Transverse colon (tissue), 4 donors: Measurements from ENCODE around the gene IPPK. TPM values are rescaled to one million over a fixed set of nuclear protein-coding genes. Genes with fewer than 3 reads are reported as not detected.

Experiments
- DNase-seq: peaks from one replicate; pipeline ENCODE4 v3.0.0-alpha.2; 2019
- H3K27ac ChIP-seq, 4 donors: fragments of 200-600 bp; sonication (generic); 2 replicates each; pipeline ENCODE4 v1.5.1; 2016 to 2018; ENCODE audit warnings: inconsistent platforms in 4 of 4
- H3K27me3 ChIP-seq: fragments of 200-600 bp; sonication (generic); 2 replicates; pipeline ENCODE4 v1.5.1; 2017; ENCODE audit warnings: inconsistent platforms
- H3K36me3 ChIP-seq, 4 donors: fragments of 200-600 bp; sonication (generic); 2 replicates each; pipeline ENCODE4 v1.5.1; 2017 to 2019; ENCODE audit warnings: inconsistent platforms in 4 of 4
- H3K4me1 ChIP-seq, 4 donors: fragments of 200-600 bp; sonication (generic); 2 replicates each; pipeline ENCODE4 v1.5.1; 2017 to 2020; ENCODE audit warnings: inconsistent platforms in 4 of 4
- H3K4me3 ChIP-seq, 4 donors: fragments of 200-600 bp; sonication (generic); 1 replicate in 1 of 4; 2 replicates in 3 of 4; pipeline versions ENCODE4 v1.5.1 to v1.6.1; 2017 to 2019; ENCODE audit warnings: inconsistent platforms in 4 of 4
- H3K9me3 ChIP-seq, 2 donors: fragments of 200-600 bp; sonication (generic); 2 replicates each; pipeline ENCODE4 v1.5.1; 2017 to 2019; ENCODE audit warnings: inconsistent platforms in 2 of 2
- CTCF ChIP-seq, 5 experiments: fragments of 200-600 bp in 3 of 5; fragments of 450-650 bp in 2 of 5; sonication (generic) in 3 of 5; IDR thresholded peaks; 1 replicate in 2 of 5; 2 replicates in 3 of 5; pipeline ENCODE4 v1.5.1; 2016 to 2017; ENCODE audit warnings: antibody characterized with exemption in 5 of 5, inconsistent platforms in 3 of 5, mild to moderate bottlenecking in 2 of 5, moderate library complexity in 1 of 5
- EP300 ChIP-seq: sonication (generic); formaldehyde crosslinking; IDR thresholded peaks from one replicate; pipeline ENCODE4 v1.6.1; 2017; ENCODE audit warnings: antibody characterized with exemption, low read depth
- POLR2A ChIP-seq: fragments of 450-650 bp; IDR thresholded peaks from one replicate; pipeline ENCODE4 v1.6.1; 2016; ENCODE audit warnings: antibody characterized with exemption, mild to moderate bottlenecking, moderate library complexity
- POLR2AphosphoS5 ChIP-seq, 3 donors: sonication (generic); formaldehyde crosslinking; IDR thresholded peaks; one replicate each; pipeline ENCODE4 v1.6.1; 2016; ENCODE audit warnings: antibody characterized with exemption in 3 of 3
- WGBS, 2 donors: methylation state at CpG; one replicate each; pipeline ENCODE4 v1.1.5; 2018; ENCODE audit warnings: low coverage in 1 of 2; 5-methylcytosine and 5-hydroxymethylcytosine counted together
- in situ Hi-C, 4 donors: fragments of 200-750 bp; cut with MboI; loops; one replicate each; pipeline versions ENCODE4 v1.15.0 to v1.15.1; 2017; ENCODE audit warnings: low sequenced_read_pairs in 3 of 4, low pct_ligation_motif_present in 1 of 4, low pct_unique_long_range_greater_than_20kb in 1 of 4
- intact Hi-C: fragments of 100-400 bp; cut with DNase I; formaldehyde crosslinking; loops from one replicate; pipeline ENCODE4 v1.15.1; 2023; ENCODE audit warnings: low total_unique reads
- total RNA-seq, 4 donors: library from RNA; depleted of rRNA; stranded (reverse); fragments of >200 nt; gene quantifications; one replicate each; pipeline ENCODE4 v1.1.0, GENCODE V29; 2016

IPPK gene
- total RNA-seq, 4 donors from 2014 or later = 6.2 to 12.2 (median 10.1) TPM

- 92 to 100% methylated on average over 1 to 5 of the region's 6 CpGs for WGBS, 2 donors
- intact Hi-C loops = no loop called here
- DNase-seq = no peak
- Histone ChIP-seq H3K36me3 (peaks cover 0 to 44% (median 17%) of the 10 kb centered on the region in 4 donors), H3K27me3 (no peaks in the 10 kb centered on the region), H3K27ac (no peak overlapping the region), H3K4me3 (no peak overlapping the region), H3K9me3 (no peaks in the 10 kb centered on the region), H3K4me1 (peaks cover 0 to 8% (median 2%) of the 10 kb centered on the region in 4 donors)
- in situ Hi-C loops = loop anchor here in 3 of 4 donors (25.0 kb wide), 2 partner anchors 336 to 511 kb away; no protein-coding TSS in a partner anchor
- TF ChIP-seq EP300 (no peak), CTCF (IDR thresholded peaks at IDR 0.05) (no peak), POLR2A (no peak), POLR2AphosphoS5 (IDR thresholded peaks at IDR 0.05) (no peak)
Observed at GRCh38 chr9:92648474-92648971, 21.4 kb downstream of the IPPK start.

- DNase-seq = no peak
- H3K27ac ChIP-seq = no peak overlapping the region
- 93% methylated on average over 11 of the region's 11 CpGs for WGBS, 2 donors
- peaks cover 0 to 47% (median 17%) of the 10 kb centered on the region in 4 donors for H3K36me3 ChIP-seq
- in situ Hi-C loops (loop anchor here in 3 of 4 donors (25.0 kb wide), 2 partner anchors 336 to 511 kb away; no protein-coding TSS in a partner anchor), intact Hi-C loops (no loop called here)
- H3K9me3 ChIP-seq = no peaks in the 10 kb centered on the region
- peaks cover 0 to 8% (median 2%) of the 10 kb centered on the region in 4 donors for H3K4me1 ChIP-seq
- H3K27me3 ChIP-seq = no peaks in the 10 kb centered on the region
- no peak overlapping the region for H3K4me3 ChIP-seq
- TF ChIP-seq POLR2A (no peak), CTCF (IDR thresholded peaks at IDR 0.05) (no peak), EP300 (no peak), POLR2AphosphoS5 (IDR thresholded peaks at IDR 0.05) (no peak)
Observed at GRCh38 chr9:92647671-92648473, 22.1 kb downstream of the IPPK start.

- intact Hi-C loops = no loop called here
- H3K27me3 ChIP-seq = no peaks in the 10 kb centered on the region
- peaks cover 0 to 54% (median 20%) of the 10 kb centered on the region in 4 donors for H3K36me3 ChIP-seq
- TF ChIP-seq POLR2AphosphoS5 (IDR thresholded peaks at IDR 0.05) (no peak), CTCF (IDR thresholded peaks at IDR 0.05) (no peak), POLR2A (no peak), EP300 (no peak)
- in situ Hi-C loops = loop anchor here in 3 of 4 donors (25.0 kb wide), 2 partner anchors 333 to 508 kb away; no protein-coding TSS in a partner anchor
- no peaks in the 10 kb centered on the region for H3K9me3 ChIP-seq
- DNase-seq = no peak
- H3K4me1 ChIP-seq = peaks cover 0 to under 1% (median 0%) of the 10 kb centered on the region in 4 donors
- 100% methylated on average over 4 of the region's 4 CpGs; no CpG with 5 or more reads in 1 of the 2 donors for WGBS, 2 donors
- no peak overlapping the region for H3K27ac ChIP-seq
- H3K4me3 ChIP-seq = no peak overlapping the region
Observed at GRCh38 chr9:92645041-92645440, 24.9 kb downstream of the IPPK start.

GRCh38 chr9:92644278-92644677 is 25.7 kb downstream of the IPPK start:
- WGBS, 2 donors = 97% methylated on average over 7 of the region's 7 CpGs; no CpG with 5 or more reads in 1 of the 2 donors
- intact Hi-C loops = no loop called here
- no peaks in the 10 kb centered on the region for H3K4me1 ChIP-seq
- H3K27me3 ChIP-seq = no peaks in the 10 kb centered on the region
- TF ChIP-seq POLR2AphosphoS5 (IDR thresholded peaks at IDR 0.05) = no peak
- no peaks in the 10 kb centered on the region for H3K9me3 ChIP-seq
- no peak overlapping the region for H3K27ac ChIP-seq
- H3K36me3 ChIP-seq = peaks cover 0 to 54% (median 20%) of the 10 kb centered on the region in 4 donors
- in situ Hi-C loops = loop anchor here in 3 of 4 donors (25.0 kb wide), 2 partner anchors 332 to 507 kb away; no protein-coding TSS in a partner anchor
- H3K4me3 ChIP-seq = no peak overlapping the region
- no peak for DNase-seq
